ENCODE measurements around the gene SPATA2. TPM values are rescaled to one million over a fixed set of nuclear protein-coding genes. Genes with fewer than 3 reads are reported as not detected.

SPATA2 gene
- total and polyA plus RNA-seq, 2 experiments from 2014 or later, result 5.3 to 9.3 TPM

DNA sequence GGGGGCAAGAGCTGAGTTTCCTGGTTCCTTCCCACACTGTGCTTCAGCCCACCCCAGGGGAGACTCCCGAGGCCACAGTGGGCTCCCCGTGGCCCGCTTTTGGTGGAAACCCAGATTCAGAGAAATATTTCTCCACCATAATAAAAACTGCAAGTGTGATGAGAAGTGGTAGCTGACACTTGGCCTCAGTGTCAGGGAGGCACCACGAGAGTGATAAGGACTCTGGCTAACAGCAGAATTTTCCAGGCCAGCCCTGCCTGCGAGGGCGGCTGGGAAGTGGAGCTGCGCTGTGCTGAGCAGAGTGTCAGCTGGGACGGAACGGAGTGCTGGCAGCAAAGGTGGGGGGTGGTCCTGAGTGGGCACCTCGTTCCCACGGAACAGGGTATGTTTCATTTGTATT, 22.5 kb downstream of the SPATA2 start (continued):
- TF ChIP-seq ZNF462 (CRISPR knock-in tag; IDR thresholded peaks at IDR 0.05), result no peak
- TF ChIP-seq EZH2phosphoT487 (IDR thresholded peaks at IDR 0.05; ENCODE audit: unreplicated experiment), result no peak
- TF ChIP-seq ZNF114 (CRISPR knock-in tag; IDR thresholded peaks at IDR 0.05), result no peak
- TF ChIP-seq CREB1 (CRISPR knock-in tag; IDR thresholded peaks at IDR 0.05; ENCODE audit: low read depth), result no peak
- TF ChIP-seq EZH2 (IDR thresholded peaks at IDR 0.05; ENCODE audit: low read depth, unreplicated experiment), result no peak
- TF ChIP-seq ZNF331 (CRISPR knock-in tag; IDR thresholded peaks at IDR 0.05; ENCODE audit: low read depth), result no peak

- H3K4me3 Mint-ChIP-seq, result no peak overlapping the region
- DNase-seq (ENCODE audit: low spot score) (no peak), ATAC-seq (no peak)
- no peak overlapping the region for H3K27ac ChIP-seq (ENCODE audit: low read depth)
- H3K9me3 Mint-ChIP-seq, result no peaks in the 10 kb centered on the region
- H3K27me3 Mint-ChIP-seq (ENCODE audit: insufficient read depth, low read depth, poor library complexity), result peaks cover 17% of the 10 kb centered on the region
- peaks cover 10% of the 10 kb centered on the region for H3K4me1 ChIP-seq (ENCODE audit: insufficient read depth)
- no peaks in the 10 kb centered on the region for H3K79me2 ChIP-seq (replicated peaks; ENCODE audit: insufficient read depth)
- H2AFZ ChIP-seq, result no peak overlapping the region
- no peaks in the 10 kb centered on the region for H3F3A ChIP-seq (replicated peaks; ENCODE audit: low read depth)
- no peak overlapping the region for H3K27ac Mint-ChIP-seq
- no peaks in the 10 kb centered on the region for H3K27me3 ChIP-seq (ENCODE audit: insufficient read depth)
- no peak overlapping the region for H3K4me2 ChIP-seq
- no peaks in the 10 kb centered on the region for H3K9me2 ChIP-seq (ENCODE audit: insufficient read depth)
- peaks cover 2% of the 10 kb centered on the region; the same call in 1 of the 3 replicates for H3K36me3 Mint-ChIP-seq (ENCODE audit: low read depth)
- no peaks in the 10 kb centered on the region for H4K20me1 ChIP-seq (replicated peaks; ENCODE audit: insufficient read depth)
- no peak for TF ChIP-seq ZNF462 (CRISPR knock-in tag; IDR thresholded peaks at IDR 0.05)
- TF ChIP-seq, protein P1, sequence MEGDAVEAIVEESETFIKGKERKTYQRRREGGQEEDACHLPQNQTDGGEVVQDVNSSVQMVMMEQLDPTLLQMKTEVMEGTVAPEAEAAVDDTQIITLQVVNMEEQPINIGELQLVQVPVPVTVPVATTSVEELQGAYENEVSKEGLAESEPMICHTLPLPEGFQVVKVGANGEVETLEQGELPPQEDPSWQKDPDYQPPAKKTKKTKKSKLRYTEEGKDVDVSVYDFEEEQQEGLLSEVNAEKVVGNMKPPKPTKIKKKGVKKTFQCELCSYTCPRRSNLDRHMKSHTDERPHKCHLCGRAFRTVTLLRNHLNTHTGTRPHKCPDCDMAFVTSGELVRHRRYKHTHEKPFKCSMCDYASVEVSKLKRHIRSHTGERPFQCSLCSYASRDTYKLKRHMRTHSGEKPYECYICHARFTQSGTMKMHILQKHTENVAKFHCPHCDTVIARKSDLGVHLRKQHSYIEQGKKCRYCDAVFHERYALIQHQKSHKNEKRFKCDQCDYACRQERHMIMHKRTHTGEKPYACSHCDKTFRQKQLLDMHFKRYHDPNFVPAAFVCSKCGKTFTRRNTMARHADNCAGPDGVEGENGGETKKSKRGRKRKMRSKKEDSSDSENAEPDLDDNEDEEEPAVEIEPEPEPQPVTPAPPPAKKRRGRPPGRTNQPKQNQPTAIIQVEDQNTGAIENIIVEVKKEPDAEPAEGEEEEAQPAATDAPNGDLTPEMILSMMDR (conservative IDR thresholded peaks at IDR 0.05; ENCODE audit: low read depth in 2 of 2), result no peak
- no peak overlapping the region for H3K4me3 ChIP-seq
- H3K4me1 Mint-ChIP-seq, result peaks cover 41% of the 10 kb centered on the region
- no peaks in the 10 kb centered on the region for H3K36me3 ChIP-seq (ENCODE audit: insufficient read depth)
These were observed 23.1 kb downstream of the SPATA2 start for GRCh38 chr20:49892260-49892659.
